Measurements from ENCODE around the gene CHIT1. TPM values are rescaled to one million over a fixed set of nuclear protein-coding genes. Genes with fewer than 3 reads are reported as not detected.

The CHIT1 gene
- total RNA-seq, 1 experiment from 2014 or later, result not detected

GRCh38 chr1:203168256-203168786 lies 61.2 kb downstream of the CHIT1 start:
- Histone ChIP-seq H3K36me3 (no peaks in the 10 kb centered on the region), H3K27me3 (replicated peaks) (peaks cover 9% of the 10 kb centered on the region), H3K4me3 (no peak overlapping the region), H3K27ac (no peak overlapping the region), H3K9me3 (replicated peaks) (no peaks in the 10 kb centered on the region), H3K4me1 (replicated peaks) (no peaks in the 10 kb centered on the region)
- no peak for DNase-seq (ENCODE audit: low read depth in 1 of 2, low spot score in 2 of 2)

GRCh38 chr1:203167913-203168200 lies 61.6 kb downstream of the CHIT1 start:
- no peak overlapping the region for H3K4me3 ChIP-seq
- H3K9me3 ChIP-seq (replicated peaks), result no peaks in the 10 kb centered on the region
- no peaks in the 10 kb centered on the region for H3K4me1 ChIP-seq (replicated peaks)
- H3K27me3 ChIP-seq (replicated peaks), result peaks cover 14% of the 10 kb centered on the region
- DNase-seq (ENCODE audit: low read depth in 1 of 2, low spot score in 2 of 2), result no peak
- H3K36me3 ChIP-seq, result no peaks in the 10 kb centered on the region
- H3K27ac ChIP-seq, result no peak overlapping the region

- no peak for DNase-seq (ENCODE audit: low read depth in 1 of 2, low spot score in 2 of 2)
- Histone ChIP-seq H3K27me3 (replicated peaks) (peaks cover 16% of the 10 kb centered on the region), H3K4me3 (no peak overlapping the region), H3K9me3 (replicated peaks) (no peaks in the 10 kb centered on the region), H3K4me1 (replicated peaks) (no peaks in the 10 kb centered on the region), H3K36me3 (no peaks in the 10 kb centered on the region), H3K27ac (no peak overlapping the region)
These were observed 62.2 kb downstream of the CHIT1 start for GRCh38 chr1:203167026-203167912.

- H3K4me3 ChIP-seq, result no peak overlapping the region
- no peaks in the 10 kb centered on the region for H3K9me3 ChIP-seq (replicated peaks)
- H3K27me3 ChIP-seq (replicated peaks), result peaks cover 16% of the 10 kb centered on the region
- no peak for DNase-seq (ENCODE audit: low read depth in 1 of 2, low spot score in 2 of 2)
- H3K4me1 ChIP-seq (replicated peaks), result no peaks in the 10 kb centered on the region
- H3K36me3 ChIP-seq, result no peaks in the 10 kb centered on the region
- H3K27ac ChIP-seq, result no peak overlapping the region
These were observed 63.1 kb downstream of the CHIT1 start for GRCh38 chr1:203166192-203166940.

Other genes with a start within 250 kb of the CHIT1 start
- 88.4 and 109 TPM in 2 replicates for gene TMEM183A, start 222.3 kb downstream of the CHIT1 start, total RNA-seq (2014; rRNA removed; shearing (Covaris generic))
- gene PPFIA4, start 203.2 kb downstream of the CHIT1 start, total RNA-seq (2014; rRNA removed; shearing (Covaris generic)), result not detected in 2 replicates
- not detected in 2 replicates for gene MYOG, start 143.7 kb downstream of the CHIT1 start, total RNA-seq (2014; rRNA removed; shearing (Covaris generic))
- not detected in 2 replicates for gene ADORA1, start 101.9 kb downstream of the CHIT1 start, total RNA-seq (2014; rRNA removed; shearing (Covaris generic))
- gene MYBPH, start 53.8 kb downstream of the CHIT1 start, total RNA-seq (2014; rRNA removed; shearing (Covaris generic)), result not detected in 2 replicates
- not detected in 2 replicates for gene CHI3L1, start 43.0 kb downstream of the CHIT1 start, total RNA-seq (2014; rRNA removed; shearing (Covaris generic))
- gene BTG2, start 75.8 kb upstream of the CHIT1 start, total RNA-seq (2014; rRNA removed; shearing (Covaris generic)), result 4.0 and 6.6 TPM in 2 replicates
- gene FMOD, start 121.4 kb upstream of the CHIT1 start, total RNA-seq (2014; rRNA removed; shearing (Covaris generic)), result 0.66 and 0.87 TPM in 2 replicates
- gene PRELP, start 246.1 kb upstream of the CHIT1 start, total RNA-seq (2014; rRNA removed; shearing (Covaris generic)), result not detected in 2 replicates

Measured in SJSA1 (cell line).